H1 (cell line): ENCODE data around the gene SLC35E4.

Experiments used
- ATF3 ChIP-seq: IDR thresholded peaks from 2 replicates; pipeline ENCODE4 v1.6.1; 2011; ENCODE audit warnings: low read depth, mild to moderate bottlenecking, low read length; ENCODE audit not compliant: insufficient read depth
- BACH1 ChIP-seq: IDR thresholded peaks from 2 replicates; pipeline ENCODE4 v1.6.1; 2012; ENCODE audit warnings: low read length, improper control_type of control experiment
- CTCF ChIP-seq, 3 experiments: IDR thresholded peaks; 1 replicate in 2 of 3; 2 replicates in 1 of 3; pipeline versions ENCODE4 v1.5.1 to v1.6.1; 2011; ENCODE audit warnings: low read length in 3 of 3, mild to moderate bottlenecking in 3 of 3, inconsistent platforms in 2 of 3, low read depth in 1 of 3, moderate library complexity in 1 of 3; ENCODE audit not compliant: insufficient read depth in 1 of 3; ENCODE audit errors: control extremely low read depth in 1 of 3
- EZH2 ChIP-seq: fragments of 200-600 bp; sonication (generic); IDR thresholded peaks from 2 replicates; pipeline ENCODE4 v1.7.1; 2012; ENCODE audit warnings: low read depth, mild to moderate bottlenecking, moderate library complexity, low read length, inconsistent platforms; ENCODE audit not compliant: severe bottlenecking
- JUN ChIP-seq: IDR thresholded peaks from 2 replicates; pipeline ENCODE4 v1.6.1; 2011; ENCODE audit warnings: low read depth, mild to moderate bottlenecking, improper control_type of control experiment, low read length
- MAX ChIP-seq: IDR thresholded peaks from 2 replicates; pipeline ENCODE4 v1.6.1; 2012; ENCODE audit warnings: inconsistent platforms
- SUZ12 ChIP-seq: fragments of 200-600 bp; sonication (generic); IDR thresholded peaks from 2 replicates; pipeline ENCODE4 v1.6.1; 2012; ENCODE audit warnings: mild to moderate bottlenecking, inconsistent platforms, low read length, moderate library complexity, mixed read lengths
- ZNF274 ChIP-seq: IDR thresholded peaks from 2 replicates; pipeline ENCODE4 v1.7.0; 2012; ENCODE audit warnings: low read length, borderline replicate concordance; ENCODE audit errors: extremely low read depth

- TF ChIP-seq MAX (no peak), ZNF274 (no peak), BACH1 (no peak), CTCF (IDR thresholded peaks at IDR 0.05; ENCODE audit: control extremely low read depth in 1 of 3, insufficient read depth in 1 of 3, low read depth in 1 of 3, low read length in 3 of 3) (no peak), ATF3 (no peak), SUZ12 (no peak), EZH2 (no peak), JUN (no peak)
Measured at GRCh38 chr22:30586414-30586813, 49.2 kb upstream of the SLC35E4 start.
